ENCODE results near the gene ZNHIT6. TPM values are rescaled to one million over a fixed set of nuclear protein-coding genes. Genes with fewer than 3 reads are reported as not detected.
"Not testable (repeated sequence)": the region's sequence is repeated elsewhere in the genome, so short reads cannot be mapped to it uniquely, and the experiment has no call there.

The ZNHIT6 gene
- polyA plus RNA-seq, 4 donors: 2.5 to 25.3 (median 6.5) TPM

DNA sequence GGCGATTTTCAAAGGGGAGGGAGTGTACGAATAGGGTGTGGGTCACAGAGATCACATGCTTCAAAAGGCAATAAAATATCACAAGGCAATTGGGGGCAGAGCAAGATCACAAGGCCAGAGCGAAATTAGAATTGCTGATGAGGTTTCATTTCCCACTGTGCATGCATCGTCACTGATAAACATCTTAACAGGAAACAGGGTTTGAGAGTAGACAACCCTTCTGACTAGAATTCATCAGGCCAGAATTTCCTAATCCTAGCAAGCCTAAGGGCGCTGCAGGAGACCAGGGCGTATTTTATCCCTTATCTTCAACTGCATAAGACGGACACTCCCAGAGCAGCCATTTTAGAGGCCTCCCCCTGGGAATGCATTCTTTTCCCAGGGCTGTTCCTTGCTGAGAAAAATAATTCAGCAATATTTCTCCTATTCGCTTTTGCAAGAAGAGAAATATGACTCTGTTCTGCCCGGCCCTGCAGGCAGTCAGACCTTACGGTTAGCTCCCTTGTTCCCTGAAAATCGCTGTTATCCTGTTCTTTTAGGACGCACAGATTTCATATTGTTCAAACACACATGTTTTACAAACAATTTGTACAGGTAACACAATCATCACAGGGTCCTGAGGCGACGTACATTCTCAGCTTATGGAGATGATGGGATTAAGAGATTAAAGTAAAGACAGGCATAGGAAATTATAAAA lies 6.3 kb upstream of the ZNHIT6 start:
- H3K27me3 ChIP-seq (ENCODE audit: control insufficient read depth in 3 of 3, insufficient read depth in 3 of 3, low read length in 3 of 3); H3K4me1 ChIP-seq (ENCODE audit: control insufficient read depth in 3 of 3, insufficient read depth in 2 of 3, low read depth in 1 of 3, low read length in 2 of 3); H3K27ac ChIP-seq (ENCODE audit: low read depth in 1 of 3, low read length in 2 of 3); H3K4me3 ChIP-seq (ENCODE audit: low read depth in 1 of 3, low read length in 3 of 3); H3K36me3 ChIP-seq (ENCODE audit: control insufficient read depth in 3 of 3, insufficient read depth in 2 of 3, low read depth in 1 of 3, low read length in 3 of 3); DNase-seq; FAIRE-seq: not testable (repeated sequence)
- peaks cover 0 to 15% of the 10 kb centered on the region in 2 donors for H3K9me3 ChIP-seq (ENCODE audit: control insufficient read depth in 2 of 2, insufficient read depth in 1 of 2, low read depth in 1 of 2, low read length in 1 of 2)
- 78 to 88% (median 85%) methylated on average over 14 of the region's 14 CpGs for WGBS, 3 donors

DNA sequence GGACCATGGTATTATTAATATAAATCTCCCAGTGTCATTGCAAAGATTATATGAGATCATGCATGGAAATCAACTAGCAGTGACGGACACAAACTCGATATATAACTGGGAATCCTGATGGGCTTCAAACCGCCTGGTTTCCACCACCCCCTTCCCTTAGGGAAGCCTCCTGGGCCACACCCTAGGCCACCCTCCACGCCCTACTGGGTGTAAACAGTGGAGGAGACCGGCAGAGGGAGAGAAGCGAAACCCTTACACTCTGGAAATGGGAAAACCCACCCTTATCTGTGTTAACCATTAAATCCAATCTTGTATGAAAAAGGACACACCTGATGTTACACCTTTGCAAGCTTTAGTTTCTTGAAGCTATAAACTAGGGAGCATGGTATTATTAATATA lies 595 bp upstream of the ZNHIT6 start:
- no peak for FAIRE-seq
- 39 to 69% (median 60%) methylated on average over 6 of the region's 6 CpGs for WGBS, 3 donors

GRCh38 chr1:85707267-85707989 lies 805 bp downstream of the ZNHIT6 start:
- 7 to 9% (median 8%) methylated on average over 13 of the region's 13 CpGs for WGBS, 3 donors
- peaks cover 2 to 7% (median 6%) of the 10 kb centered on the region in 3 donors for H3K4me1 ChIP-seq (ENCODE audit: control insufficient read depth in 3 of 3, insufficient read depth in 2 of 3, low read depth in 1 of 3, low read length in 2 of 3)
- H3K27me3 ChIP-seq (ENCODE audit: control insufficient read depth in 3 of 3, insufficient read depth in 3 of 3, low read length in 3 of 3): no peaks in the 10 kb centered on the region
- FAIRE-seq (no peak), DNase-seq (peak in 1 of 2 donors; percentile 22)
- H3K27ac ChIP-seq (ENCODE audit: low read depth in 1 of 3, low read length in 2 of 3): peak overlapping the region; percentile 86 to 95 (median 94)
- peaks cover 0 to 4% (median 2%) of the 10 kb centered on the region in 3 donors for H3K36me3 ChIP-seq (ENCODE audit: control insufficient read depth in 3 of 3, insufficient read depth in 2 of 3, low read depth in 1 of 3, low read length in 3 of 3)
- H3K4me3 ChIP-seq (ENCODE audit: low read depth in 1 of 3, low read length in 3 of 3): peak overlapping the region; percentile 51 to 81 (median 62)
- H3K9me3 ChIP-seq (ENCODE audit: control insufficient read depth in 2 of 2, insufficient read depth in 1 of 2, low read depth in 1 of 2, low read length in 1 of 2): no peaks in the 10 kb centered on the region

More for the DNA sequence above, 595 bp upstream of the ZNHIT6 start:
- Histone ChIP-seq H3K9me3 (ENCODE audit: control insufficient read depth in 2 of 2, insufficient read depth in 1 of 2, low read depth in 1 of 2, low read length in 1 of 2) (peaks cover 0 to 4% of the 10 kb centered on the region in 2 donors), H3K27ac (ENCODE audit: low read depth in 1 of 3, low read length in 2 of 3) (peak overlapping the region in 2 of 3 donors; percentile 94 to 95), H3K36me3 (ENCODE audit: control insufficient read depth in 3 of 3, insufficient read depth in 2 of 3, low read depth in 1 of 3, low read length in 3 of 3) (peaks cover 0 to 4% (median 0%) of the 10 kb centered on the region in 3 donors), H3K4me1 (ENCODE audit: control insufficient read depth in 3 of 3, insufficient read depth in 2 of 3, low read depth in 1 of 3, low read length in 2 of 3) (peaks cover 2 to 7% (median 6%) of the 10 kb centered on the region in 3 donors), H3K4me3 (ENCODE audit: low read depth in 1 of 3, low read length in 3 of 3) (peak overlapping the region in 2 of 3 donors; percentile 51 to 81), H3K27me3 (ENCODE audit: control insufficient read depth in 3 of 3, insufficient read depth in 3 of 3, low read length in 3 of 3) (no peaks in the 10 kb centered on the region)
- peak; percentile 85 to 92 for DNase-seq

DNA sequence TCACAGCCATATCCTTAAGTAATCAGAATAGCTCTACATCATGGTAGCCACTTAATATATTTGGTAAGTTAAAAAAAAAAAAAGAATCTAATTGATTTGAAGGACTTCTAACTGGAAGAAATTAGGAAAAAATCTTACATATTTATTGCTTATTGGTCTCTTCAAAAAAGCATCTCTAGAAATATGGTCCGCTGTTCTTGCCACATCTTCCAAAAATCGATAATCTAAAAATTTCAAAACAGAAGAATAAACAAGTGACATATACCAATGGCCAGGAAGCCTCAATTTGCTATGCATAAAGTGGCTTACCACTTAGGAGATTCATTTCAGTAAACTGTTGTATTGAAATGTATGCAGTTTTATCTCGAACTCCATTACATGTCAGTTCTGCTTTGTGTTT lies 2.3 kb downstream of the ZNHIT6 start:
- Histone ChIP-seq H3K27me3 (ENCODE audit: control insufficient read depth in 3 of 3, insufficient read depth in 3 of 3, low read length in 3 of 3) (no peaks in the 10 kb centered on the region), H3K27ac (ENCODE audit: low read depth in 1 of 3, low read length in 2 of 3) (no peak overlapping the region), H3K4me3 (ENCODE audit: low read depth in 1 of 3, low read length in 3 of 3) (no peak overlapping the region), H3K36me3 (ENCODE audit: control insufficient read depth in 3 of 3, insufficient read depth in 2 of 3, low read depth in 1 of 3, low read length in 3 of 3) (peaks cover 2 to 4% (median 2%) of the 10 kb centered on the region in 3 donors), H3K9me3 (ENCODE audit: control insufficient read depth in 2 of 2, insufficient read depth in 1 of 2, low read depth in 1 of 2, low read length in 1 of 2) (no peaks in the 10 kb centered on the region), H3K4me1 (ENCODE audit: control insufficient read depth in 3 of 3, insufficient read depth in 2 of 3, low read depth in 1 of 3, low read length in 2 of 3) (peaks cover 2 to 15% (median 6%) of the 10 kb centered on the region in 3 donors)
- FAIRE-seq (no peak), DNase-seq (no peak)
- 89 to 94% (median 94%) methylated on average over 3 of the region's 3 CpGs for WGBS, 3 donors

DNA sequence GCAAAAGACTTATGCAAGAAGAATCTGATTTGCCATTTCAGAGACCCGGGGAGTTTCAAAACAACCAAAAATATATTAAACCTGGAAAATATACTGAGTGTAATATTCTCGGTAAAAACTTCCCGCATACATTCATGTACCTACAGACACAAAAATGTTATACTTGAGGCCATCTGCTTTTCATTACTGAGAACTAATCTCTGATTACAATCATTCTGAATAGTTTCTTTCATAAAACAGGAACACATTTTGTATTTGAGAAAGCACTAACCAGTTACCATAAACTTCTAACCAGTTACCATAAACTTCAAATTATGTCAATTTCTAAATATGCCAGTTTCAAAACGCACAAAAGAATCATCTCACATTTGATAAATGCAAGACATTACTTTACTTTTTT lies 7.8 kb downstream of the ZNHIT6 start:
- Histone ChIP-seq H3K9me3 (ENCODE audit: control insufficient read depth in 2 of 2, insufficient read depth in 1 of 2, low read depth in 1 of 2, low read length in 1 of 2) (no peaks in the 10 kb centered on the region), H3K36me3 (ENCODE audit: control insufficient read depth in 3 of 3, insufficient read depth in 2 of 3, low read depth in 1 of 3, low read length in 3 of 3) (peaks cover 2 to 7% (median 2%) of the 10 kb centered on the region in 3 donors), H3K27me3 (ENCODE audit: control insufficient read depth in 3 of 3, insufficient read depth in 3 of 3, low read length in 3 of 3) (no peaks in the 10 kb centered on the region), H3K4me1 (ENCODE audit: control insufficient read depth in 3 of 3, insufficient read depth in 2 of 3, low read depth in 1 of 3, low read length in 2 of 3) (peaks cover 0 to 8% (median 0%) of the 10 kb centered on the region in 3 donors), H3K27ac (ENCODE audit: low read depth in 1 of 3, low read length in 2 of 3) (no peak overlapping the region), H3K4me3 (ENCODE audit: low read depth in 1 of 3, low read length in 3 of 3) (no peak overlapping the region)
- FAIRE-seq (no peak), DNase-seq (no peak)
- 94 to 97% (median 96%) methylated on average over 4 of the region's 4 CpGs for WGBS, 3 donors

DNA sequence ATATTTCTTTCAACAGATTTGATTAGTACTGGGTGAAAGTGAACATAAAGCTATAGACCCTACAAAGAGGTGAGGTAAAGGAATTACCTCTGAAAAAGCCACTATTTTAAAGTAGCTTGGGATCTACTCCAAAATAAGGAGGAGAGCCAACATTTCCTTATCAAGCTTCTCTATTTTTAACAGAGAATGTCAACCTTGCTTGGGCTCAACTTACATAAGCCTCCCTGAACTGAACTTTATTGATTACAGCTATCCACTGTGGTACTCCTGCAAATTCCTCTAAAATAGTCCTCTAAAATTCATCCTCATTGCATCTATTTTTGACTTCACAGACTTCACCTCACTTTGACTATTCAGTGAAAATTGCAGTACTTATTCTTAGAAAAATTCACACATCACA lies 10.3 kb downstream of the ZNHIT6 start:
- H3K9me3 ChIP-seq (ENCODE audit: control insufficient read depth in 2 of 2, insufficient read depth in 1 of 2, low read depth in 1 of 2, low read length in 1 of 2): no peaks in the 10 kb centered on the region
- FAIRE-seq (no peak), DNase-seq (no peak)
- peaks cover 2 to 6% (median 2%) of the 10 kb centered on the region in 3 donors for H3K36me3 ChIP-seq (ENCODE audit: control insufficient read depth in 3 of 3, insufficient read depth in 2 of 3, low read depth in 1 of 3, low read length in 3 of 3)
- H3K4me3 ChIP-seq (ENCODE audit: low read depth in 1 of 3, low read length in 3 of 3): no peak overlapping the region
- H3K27ac ChIP-seq (ENCODE audit: low read depth in 1 of 3, low read length in 2 of 3): no peak overlapping the region
- H3K27me3 ChIP-seq (ENCODE audit: control insufficient read depth in 3 of 3, insufficient read depth in 3 of 3, low read length in 3 of 3): no peaks in the 10 kb centered on the region
- peaks cover 0 to 8% (median 0%) of the 10 kb centered on the region in 3 donors for H3K4me1 ChIP-seq (ENCODE audit: control insufficient read depth in 3 of 3, insufficient read depth in 2 of 3, low read depth in 1 of 3, low read length in 2 of 3)

- 51 to 56% (median 53%) methylated on average over 1 of the region's 1 CpG for WGBS, 3 donors
- FAIRE-seq: peak; percentile 49
- Histone ChIP-seq H3K36me3 (ENCODE audit: control insufficient read depth in 3 of 3, insufficient read depth in 2 of 3, low read depth in 1 of 3, low read length in 3 of 3) (peaks cover 0 to 13% (median 0%) of the 10 kb centered on the region in 3 donors), H3K27me3 (ENCODE audit: control insufficient read depth in 3 of 3, insufficient read depth in 3 of 3, low read length in 3 of 3) (no peaks in the 10 kb centered on the region), H3K4me1 (ENCODE audit: control insufficient read depth in 3 of 3, insufficient read depth in 2 of 3, low read depth in 1 of 3, low read length in 2 of 3) (no peaks in the 10 kb centered on the region), H3K27ac (ENCODE audit: low read depth in 1 of 3, low read length in 2 of 3) (no peak overlapping the region), H3K4me3 (ENCODE audit: low read depth in 1 of 3, low read length in 3 of 3) (no peak overlapping the region), H3K9me3 (ENCODE audit: control insufficient read depth in 2 of 2, insufficient read depth in 1 of 2, low read depth in 1 of 2, low read length in 1 of 2) (no peaks in the 10 kb centered on the region)
- peak; percentile 20 to 34 for DNase-seq
Observed at GRCh38 chr1:85692730-85693314, 15.4 kb downstream of the ZNHIT6 start.

DNA sequence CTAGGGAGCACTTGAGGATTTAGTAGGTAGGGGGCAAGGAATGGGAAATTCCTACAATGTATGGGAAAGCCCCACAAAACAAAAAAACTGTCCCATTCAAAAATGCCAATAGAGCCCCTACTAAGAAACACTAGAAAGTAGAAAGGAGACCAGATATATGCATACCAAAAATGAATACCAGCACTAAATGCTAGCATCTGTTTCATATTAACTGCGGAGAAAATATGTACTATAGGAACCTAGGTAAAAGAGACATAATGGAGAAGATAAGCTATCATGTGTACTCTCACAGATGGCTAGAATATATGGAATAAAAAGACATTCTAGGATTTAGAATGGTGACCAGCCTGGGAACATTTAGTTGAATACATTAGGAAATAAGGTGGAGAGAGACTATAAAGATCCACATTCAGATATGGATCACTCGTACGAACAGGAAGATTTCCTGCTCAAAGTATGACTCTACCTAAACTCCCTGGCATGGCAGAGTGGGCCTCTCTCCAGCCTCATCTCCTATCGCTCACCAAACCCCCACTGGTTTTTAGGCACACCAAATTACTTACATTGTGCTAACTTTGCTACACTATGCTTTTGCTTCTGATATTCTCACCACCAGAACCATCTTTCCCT lies 18.3 kb downstream of the ZNHIT6 start:
- H3K9me3 ChIP-seq (ENCODE audit: control insufficient read depth in 2 of 2, insufficient read depth in 1 of 2, low read depth in 1 of 2, low read length in 1 of 2): no peaks in the 10 kb centered on the region
- H3K4me3 ChIP-seq (ENCODE audit: low read depth in 1 of 3, low read length in 3 of 3): no peak overlapping the region
- no peak for DNase-seq
- H3K36me3 ChIP-seq (ENCODE audit: control insufficient read depth in 3 of 3, insufficient read depth in 2 of 3, low read depth in 1 of 3, low read length in 3 of 3): peaks cover 0 to 17% (median 0%) of the 10 kb centered on the region in 3 donors
- 74 to 83% (median 76%) methylated on average over 4 of the region's 4 CpGs for WGBS, 3 donors
- no peaks in the 10 kb centered on the region for H3K4me1 ChIP-seq (ENCODE audit: control insufficient read depth in 3 of 3, insufficient read depth in 2 of 3, low read depth in 1 of 3, low read length in 2 of 3)
- no peaks in the 10 kb centered on the region for H3K27me3 ChIP-seq (ENCODE audit: control insufficient read depth in 3 of 3, insufficient read depth in 3 of 3, low read length in 3 of 3)
- no peak overlapping the region for H3K27ac ChIP-seq (ENCODE audit: low read depth in 1 of 3, low read length in 2 of 3)
- no peak for FAIRE-seq
